HEK293 (cell line): ENCODE measurements around the gene BTBD9.

Source experiments
- CTCF ChIA-PET: fragments of 350-600 bp; formaldehyde crosslinking; extraction: SDS; loops from one replicate; lab custom pipeline; 2021; ENCODE audit warnings: antibody characterized with exemption; lab: Yijun Ruan, JAX
- POLR2A ChIA-PET: fragments of 300-600 bp; formaldehyde crosslinking; extraction: SDS; loops from one replicate; lab custom pipeline; 2020; ENCODE audit warnings: antibody characterized with exemption, inconsistent platforms; lab: Yijun Ruan, JAX
- H3K27ac ChIP-seq: fragments of 200-500 bp; sonication (Bioruptor generic); 2 replicates; pipeline ENCODE4 v1.5.1; 2014; ENCODE audit warnings: low read depth, low read length, control low read depth, inconsistent platforms; ENCODE audit errors: extremely low read depth
- H3K36me3 ChIP-seq, 2 experiments: fragments of 200-500 bp in 1 of 2; sonication (Bioruptor generic) in 1 of 2; 1 replicate in 1 of 2; 2 replicates in 1 of 2; pipeline ENCODE4 v1.5.1; 2014 to 2017; ENCODE audit warnings: inconsistent platforms in 2 of 2, low read length in 2 of 2; ENCODE audit not compliant: control insufficient read depth in 2 of 2, insufficient read depth in 1 of 2
- H3K4me1 ChIP-seq: fragments of 200-500 bp; sonication (Bioruptor generic); 2 replicates; pipeline ENCODE4 v1.5.1; 2014; ENCODE audit warnings: mild to moderate bottlenecking, low read length, inconsistent platforms; ENCODE audit not compliant: control insufficient read depth, insufficient read depth
- H3K4me3 ChIP-seq: 2 replicates; pipeline ENCODE4 v1.5.1; 2011; ENCODE audit warnings: low read depth, mild to moderate bottlenecking, control low read depth, low read length, moderate library complexity
- H3K9me3 ChIP-seq: fragments of 200-500 bp; sonication (Bioruptor generic); 2 replicates; pipeline ENCODE4 v1.5.1; 2014; ENCODE audit warnings: low read depth, low read length, inconsistent platforms; ENCODE audit not compliant: control insufficient read depth, insufficient read depth
- GLI2 ChIP-seq: fragments of 450-650 bp; formaldehyde crosslinking; IDR thresholded peaks from 2 replicates; pipeline ENCODE4; 2017; ENCODE audit warnings: missing biosample characterization, missing genetic modification characterization, low read depth, borderline replicate concordance
- MYNN ChIP-seq: fragments of 450-650 bp; formaldehyde crosslinking; IDR thresholded peaks from 2 replicates; pipeline ENCODE4 v1.5.1; 2016; ENCODE audit warnings: missing biosample characterization, missing genetic modification characterization, borderline replicate concordance
- OSR2 ChIP-seq: fragments of 450-650 bp; formaldehyde crosslinking; IDR thresholded peaks from 2 replicates; pipeline ENCODE4 v1.5.1; 2016; ENCODE audit warnings: missing biosample characterization, missing genetic modification characterization
- PRDM10 ChIP-seq: fragments of 450-650 bp; formaldehyde crosslinking; IDR thresholded peaks from 2 replicates; pipeline ENCODE4 v1.5.1; 2016; ENCODE audit warnings: missing biosample characterization, missing genetic modification characterization
- PRDM6 ChIP-seq: fragments of 450-650 bp; formaldehyde crosslinking; IDR thresholded peaks from 2 replicates; pipeline ENCODE4 v1.5.1; 2017; ENCODE audit warnings: missing biosample characterization, missing genetic modification characterization
- SALL2 ChIP-seq: fragments of 450-650 bp; formaldehyde crosslinking; IDR thresholded peaks from 2 replicates; pipeline ENCODE4 v1.5.0; 2017; ENCODE audit warnings: missing biosample characterization, mild to moderate bottlenecking, missing genetic modification characterization, borderline replicate concordance
- SETDB1 ChIP-seq: IDR thresholded peaks from one replicate; pipeline ENCODE4 v1.6.1; 2017; ENCODE audit warnings: mild to moderate bottlenecking, low read length, moderate library complexity, mixed read lengths; ENCODE audit not compliant: insufficient read length
- ZNF138 ChIP-seq: fragments of 450-650 bp; formaldehyde crosslinking; IDR thresholded peaks from 2 replicates; pipeline ENCODE4 v1.5.1; 2016; ENCODE audit warnings: missing biosample characterization, missing genetic modification characterization, borderline replicate concordance
- ZNF157 ChIP-seq: fragments of 450-650 bp; formaldehyde crosslinking; IDR thresholded peaks from 2 replicates; pipeline ENCODE4 v1.5.1; 2016; ENCODE audit warnings: missing biosample characterization, missing genetic modification characterization
- ZNF18 ChIP-seq: fragments of 450-650 bp; formaldehyde crosslinking; IDR thresholded peaks from 2 replicates; pipeline ENCODE4 v1.5.1; 2016; ENCODE audit warnings: missing biosample characterization, missing genetic modification characterization
- ZNF529 ChIP-seq: fragments of 450-650 bp; formaldehyde crosslinking; IDR thresholded peaks from 2 replicates; pipeline ENCODE4 v1.5.1; 2017; ENCODE audit warnings: missing genetic modification characterization, missing biosample characterization; ENCODE audit not compliant: insufficient replicate concordance
- ZNF548 ChIP-seq: fragments of 450-650 bp; formaldehyde crosslinking; IDR thresholded peaks from 2 replicates; pipeline ENCODE4 v1.5.1; 2016; ENCODE audit warnings: missing biosample characterization, missing genetic modification characterization
- ZNF623 ChIP-seq: fragments of 450-650 bp; formaldehyde crosslinking; IDR thresholded peaks from 2 replicates; pipeline ENCODE4 v1.5.1; 2016; ENCODE audit warnings: missing biosample characterization, missing genetic modification characterization
- ZNF677 ChIP-seq: fragments of 450-650 bp; IDR thresholded peaks from 2 replicates; pipeline ENCODE4 v1.5.0; 2018; ENCODE audit warnings: missing biosample characterization, mild to moderate bottlenecking, missing genetic modification characterization, moderate library complexity
- ZNF692 ChIP-seq: fragments of 450-650 bp; formaldehyde crosslinking; IDR thresholded peaks from 2 replicates; pipeline ENCODE4 v1.5.1; 2016; ENCODE audit warnings: missing biosample characterization, missing genetic modification characterization
- ZNF830 ChIP-seq: fragments of 450-650 bp; IDR thresholded peaks from 2 replicates; pipeline ENCODE4 v1.5.0; 2018; ENCODE audit warnings: missing biosample characterization, missing genetic modification characterization, low read depth, mild to moderate bottlenecking, moderate library complexity

The BTBD9 gene

GRCh38 chr6:38214159-38214558 lies 425.6 kb downstream of the BTBD9 start (continued):
- 0 out of 2 replicates have a peak, but pooled peaks have one; percentile 3 for TF ChIP-seq PRDM10

GRCh38 chr6:38213251-38213658 lies 426.5 kb downstream of the BTBD9 start:
- POLR2A ChIA-PET = no interaction called here
- no peaks in the 10 kb centered on the region for H3K36me3 ChIP-seq
- CTCF ChIA-PET = interaction anchor here (0.6 kb wide), 2 partner anchors 26 kb away, joined by 3 read pairs; no protein-coding TSS in a partner anchor
- no peak overlapping the region for H3K4me3 ChIP-seq
- peak overlapping the region; percentile 53 for H3K27ac ChIP-seq
- TF ChIP-seq ZNF677 (tag by site-specific recombination) (no peak), MYNN (tag by site-specific recombination) (no peak), GLI2 (tag by site-specific recombination) (no peak), ZNF830 (tag by site-specific recombination) (no peak), PRDM6 (tag by site-specific recombination) (no peak), SALL2 (tag by site-specific recombination) (no peak), ZNF138 (tag by site-specific recombination) (no peak), OSR2 (tag by site-specific recombination) (no peak), SETDB1 (no peak), ZNF692 (tag by site-specific recombination) (no peak), ZNF548 (tag by site-specific recombination) (no peak), ZNF157 (no peak), ZNF18 (tag by site-specific recombination) (no peak), ZNF623 (tag by site-specific recombination) (no peak), ZNF529 (no peak), PRDM10 (no peak)
- H3K9me3 ChIP-seq = no peaks in the 10 kb centered on the region
- H3K4me1 ChIP-seq = peaks cover 18% of the 10 kb centered on the region
